KMS-11 (cell line): Measurements from ENCODE around the gene TAS2R19.
"Not testable (repeated sequence)": the region's sequence is repeated elsewhere in the genome, so short reads cannot be mapped to it uniquely, and the experiment has no call there.

ENCODE experiments used
- H2AFZ ChIP-seq: fragments of 200-600 bp; sonication (generic); 2 replicates; pipeline ENCODE4 v1.6.1; 2016; ENCODE audit warnings: antibody characterized with exemption, mixed run types, low read depth
- H3K27ac ChIP-seq: fragments of 200-600 bp; sonication (generic); 2 replicates; pipeline ENCODE4 v1.6.1; 2016; ENCODE audit warnings: mild to moderate bottlenecking, mixed run types
- H3K27me3 ChIP-seq: fragments of 200-600 bp; sonication (generic); 2 replicates; pipeline ENCODE4 v1.6.1; 2017; ENCODE audit warnings: mild to moderate bottlenecking, low read depth, mixed run types, moderate library complexity; ENCODE audit not compliant: insufficient read depth
- H3K36me3 ChIP-seq: fragments of 200-600 bp; sonication (generic); 2 replicates; pipeline ENCODE4 v1.6.1; 2017; ENCODE audit warnings: mild to moderate bottlenecking, mixed run types; ENCODE audit not compliant: insufficient read depth
- H3K4me1 ChIP-seq: fragments of 200-600 bp; sonication (generic); 2 replicates; pipeline ENCODE4 v1.6.1; 2016; ENCODE audit warnings: mild to moderate bottlenecking, low read depth, mixed run types; ENCODE audit not compliant: poor library complexity, severe bottlenecking
- H3K4me2 ChIP-seq: fragments of 200-600 bp; sonication (generic); 2 replicates; pipeline ENCODE4 v1.7.0; 2016; ENCODE audit warnings: mild to moderate bottlenecking, mixed run types
- H3K4me3 ChIP-seq: fragments of 200-600 bp; sonication (generic); IDR thresholded peaks from 2 replicates; pipeline ENCODE4 v1.6.1; 2017; ENCODE audit warnings: low read depth, low read length, mixed read lengths; ENCODE audit not compliant: insufficient read depth
- H3K79me2 ChIP-seq: fragments of 200-600 bp; sonication (generic); 2 replicates; pipeline ENCODE4 v1.6.1; 2016; ENCODE audit warnings: low read depth, mixed run types; ENCODE audit not compliant: insufficient read depth
- H3K9ac ChIP-seq: fragments of 200-600 bp; sonication (generic); 2 replicates; pipeline ENCODE4 v1.6.1; 2016; ENCODE audit warnings: mild to moderate bottlenecking, mixed run types
- H4K20me1 ChIP-seq: fragments of 200-600 bp; sonication (generic); 2 replicates; pipeline ENCODE4 v1.6.1; 2016; ENCODE audit warnings: mild to moderate bottlenecking, mixed run types; ENCODE audit not compliant: insufficient read depth
- CTCF ChIP-seq: fragments of 200-600 bp; sonication (generic); conservative IDR thresholded peaks from 2 replicates; pipeline ENCODE4 v1.6.1; 2017; ENCODE audit warnings: low read depth, mild to moderate bottlenecking, antibody characterized with exemption, low read length, moderate library complexity, mixed read lengths

TAS2R19 gene

GRCh38 chr12:11067514-11067913 lies 45.1 kb upstream of the TAS2R19 start:
- H3K36me3 ChIP-seq = no peaks in the 10 kb centered on the region
- H3K4me3 ChIP-seq = no peak overlapping the region
- no peaks in the 10 kb centered on the region for H3K4me1 ChIP-seq
- no peak overlapping the region for H3K27ac ChIP-seq
- no peaks in the 10 kb centered on the region for H4K20me1 ChIP-seq
- no peak overlapping the region for H2AFZ ChIP-seq
- no peaks in the 10 kb centered on the region for H3K27me3 ChIP-seq
- no peak for TF ChIP-seq CTCF
- no peak overlapping the region for H3K4me2 ChIP-seq
- no peak overlapping the region for H3K9ac ChIP-seq
- 0 out of 2 replicates have a peak, but pooled peaks cover 9% of the 10 kb centered on the region for H3K79me2 ChIP-seq

- not testable (repeated sequence) for H2AFZ ChIP-seq, H3K4me2 ChIP-seq, H4K20me1 ChIP-seq, H3K4me1 ChIP-seq, H3K79me2 ChIP-seq, H3K27me3 ChIP-seq, H3K4me3 ChIP-seq, H3K36me3 ChIP-seq, H3K27ac ChIP-seq, H3K9ac ChIP-seq
Observed at GRCh38 chr12:11062194-11062593, 39.8 kb upstream of the TAS2R19 start, which contains the start of gene TAS2R46. Gene TAS2R46 (minus strand): TSS chr12:11062294. CDS start chr12:11062294, 0 bp downstream.

- Histone ChIP-seq H4K20me1 (no peaks in the 10 kb centered on the region), H3K4me1 (no peaks in the 10 kb centered on the region), H3K9ac (no peak overlapping the region), H2AFZ (no peak overlapping the region), H3K4me2 (no peak overlapping the region), H3K79me2 (no peaks in the 10 kb centered on the region), H3K27ac (no peak overlapping the region), H3K27me3 (no peaks in the 10 kb centered on the region), H3K36me3 (no peaks in the 10 kb centered on the region), H3K4me3 (no peak overlapping the region)
- TF ChIP-seq CTCF = no peak
Observed at GRCh38 chr12:11059784-11060183, 37.4 kb upstream of the TAS2R19 start.

- Histone ChIP-seq H3K9ac (no peak overlapping the region), H3K27ac (no peak overlapping the region), H4K20me1 (no peaks in the 10 kb centered on the region), H3K27me3 (no peaks in the 10 kb centered on the region), H3K36me3 (no peaks in the 10 kb centered on the region), H3K4me1 (no peaks in the 10 kb centered on the region), H3K4me2 (no peak overlapping the region), H3K4me3 (no peak overlapping the region), H2AFZ (no peak overlapping the region), H3K79me2 (no peaks in the 10 kb centered on the region)
- TF ChIP-seq CTCF = no peak
Observed at GRCh38 chr12:11059041-11059440, 36.6 kb upstream of the TAS2R19 start.

GRCh38 chr12:11055306-11055705 lies 32.9 kb upstream of the TAS2R19 start:
- no peaks in the 10 kb centered on the region for H3K79me2 ChIP-seq
- H3K36me3 ChIP-seq = no peaks in the 10 kb centered on the region
- no peak for TF ChIP-seq CTCF
- no peak overlapping the region for H3K27ac ChIP-seq
- no peaks in the 10 kb centered on the region for H4K20me1 ChIP-seq
- no peak overlapping the region for H3K4me2 ChIP-seq
- H3K9ac ChIP-seq = no peak overlapping the region
- H3K27me3 ChIP-seq = no peaks in the 10 kb centered on the region
- H3K4me1 ChIP-seq = no peaks in the 10 kb centered on the region
- no peak overlapping the region for H3K4me3 ChIP-seq
- no peak overlapping the region for H2AFZ ChIP-seq

GRCh38 chr12:11049806-11050531 lies 27.5 kb upstream of the TAS2R19 start:
- H3K4me1 ChIP-seq, H3K4me3 ChIP-seq, H3K27ac ChIP-seq, H3K27me3 ChIP-seq, H4K20me1 ChIP-seq, H3K36me3 ChIP-seq, H3K9ac ChIP-seq, H3K4me2 ChIP-seq, H2AFZ ChIP-seq, H3K79me2 ChIP-seq: not testable (repeated sequence)

GRCh38 chr12:11041366-11041765 lies 18.9 kb upstream of the TAS2R19 start:
- not testable (repeated sequence) for H2AFZ ChIP-seq, H3K27me3 ChIP-seq, H3K79me2 ChIP-seq, H3K4me2 ChIP-seq, H4K20me1 ChIP-seq, H3K27ac ChIP-seq, H3K36me3 ChIP-seq, H3K4me3 ChIP-seq, H3K9ac ChIP-seq, H3K4me1 ChIP-seq
